ENCODE measurements around the gene HSF4. TPM values are rescaled to one million over a fixed set of nuclear protein-coding genes. Genes with fewer than 3 reads are reported as not detected.

HSF4 gene
- total RNA-seq, 1 experiment from 2014 or later: 2.2 TPM

- peak; percentile 86 for TF ChIP-seq ERG (CRISPR knock-in tag; IDR thresholded peaks at IDR 0.05)
- TF ChIP-seq PRRX2 (CRISPR knock-in tag; IDR thresholded peaks at IDR 0.05): peak; percentile 83; the same call in 1 of the 2 replicates
- no peak for TF ChIP-seq AR (CRISPR knock-in tag; IDR thresholded peaks at IDR 0.05)
- no peak for TF ChIP-seq SOX15 (CRISPR knock-in tag; IDR thresholded peaks at IDR 0.05)
- TF ChIP-seq E2F1 (CRISPR knock-in tag; IDR thresholded peaks at IDR 0.05): no peak; the same call in 1 of the 2 replicates
- no peak for TF ChIP-seq RORB (CRISPR knock-in tag; IDR thresholded peaks at IDR 0.05)
- 0 out of 2 replicates have a peak, but pooled peaks have one; percentile 39 for TF ChIP-seq MLX (CRISPR knock-in tag; IDR thresholded peaks at IDR 0.05)
- no peak for TF ChIP-seq OVOL2 (CRISPR knock-in tag; IDR thresholded peaks at IDR 0.05; ENCODE audit: borderline replicate concordance)
- peak; percentile 93 for TF ChIP-seq ZNF232 (CRISPR knock-in tag; IDR thresholded peaks at IDR 0.05)
- peak; percentile 87; the same call in 1 of the 2 replicates for TF ChIP-seq HMGXB4 (CRISPR knock-in tag; IDR thresholded peaks at IDR 0.05)
- TF ChIP-seq ESRRA (CRISPR knock-in tag; IDR thresholded peaks at IDR 0.05; ENCODE audit: borderline replicate concordance): 0 out of 2 replicates have a peak, but pooled peaks have one; percentile 60
- peak; percentile 42; the same call in 1 of the 2 replicates for TF ChIP-seq NFE2L1 (CRISPR knock-in tag; IDR thresholded peaks at IDR 0.05)
- peak; percentile 62; the same call in 1 of the 2 replicates for TF ChIP-seq TCF7 (CRISPR knock-in tag; IDR thresholded peaks at IDR 0.05; ENCODE audit: low read depth)
- no peak for TF ChIP-seq GRHL2 (CRISPR knock-in tag; IDR thresholded peaks at IDR 0.05; ENCODE audit: insufficient replicate concordance, severe bottlenecking)
- TF ChIP-seq GABPB1 (CRISPR knock-in tag; IDR thresholded peaks at IDR 0.05): peak; percentile 51
- TF ChIP-seq JUN (CRISPR knock-in tag; IDR thresholded peaks at IDR 0.05): peak; percentile 51; the same call in 1 of the 2 replicates
- TF ChIP-seq ZNF281 (CRISPR knock-in tag; IDR thresholded peaks at IDR 0.05): peak; percentile 94; the same call in 1 of the 2 replicates
- TF ChIP-seq CREB1 (CRISPR knock-in tag; IDR thresholded peaks at IDR 0.05): peak; percentile 67; the same call in 1 of the 2 replicates
- TF ChIP-seq RELA (CRISPR knock-in tag; IDR thresholded peaks at IDR 0.05; ENCODE audit: borderline replicate concordance): no peak
- TF ChIP-seq ELF4 (CRISPR knock-in tag; IDR thresholded peaks at IDR 0.05; ENCODE audit: low read depth): no peak
- no peak for TF ChIP-seq TP53 (CRISPR knock-in tag; IDR thresholded peaks at IDR 0.05)
- TF ChIP-seq ATF1 (CRISPR knock-in tag; IDR thresholded peaks at IDR 0.05): peak; percentile 89; the same call in 1 of the 2 replicates
- TF ChIP-seq ZNF425 (CRISPR knock-in tag; conservative IDR thresholded peaks at IDR 0.05): no peak
- no peak for TF ChIP-seq ATF3 (CRISPR knock-in tag; conservative IDR thresholded peaks at IDR 0.05)
- TF ChIP-seq ZNF416 (CRISPR knock-in tag; IDR thresholded peaks at IDR 0.05): no peak
- TF ChIP-seq ZNF263 (CRISPR knock-in tag; IDR thresholded peaks at IDR 0.05; ENCODE audit: low read depth): peak; percentile 59; the same call in 1 of the 2 replicates
Measured at GRCh38 chr16:67184995-67185650, 20.6 kb downstream of the HSF4 start (continued).
